Panc1 (cell line): ENCODE measurements around the gene HERC3. TPM values are rescaled to one million over a fixed set of nuclear protein-coding genes. Genes with fewer than 3 reads are reported as not detected.

ENCODE experiments used
- ATAC-seq: fragments of 200-7000 bp; cut with Tn5 transposase; 2 replicates; pipeline ENCODE4 v1.9.1; 2020; ENCODE audit warnings: mild to moderate bottlenecking, moderate library complexity
- BruUV-seq: library from RNA; stranded (reverse); fragments of 400-500 nt; replicated peaks from 2 replicates; lab custom pipeline; 2021; lab: Mats Ljungman, UMichigan
- CTCF ChIA-PET: fragments of 300-600 bp; sonication (Branson Sonifier 250); formaldehyde crosslinking; loops from one replicate; lab custom pipeline; 2022; ENCODE audit warnings: antibody characterized with exemption; lab: Charles Lee
- POLR2A ChIA-PET: fragments of 300-600 bp; sonication (Branson Sonifier 250); formaldehyde crosslinking; loops from one replicate; lab custom pipeline; 2022; ENCODE audit warnings: antibody characterized with exemption; lab: Charles Lee
- DNase-seq: peaks from one replicate; pipeline ENCODE4 v3.0.0-alpha.2; 2010; ENCODE audit warnings: low read depth, low spot score
- H3K27ac ChIP-seq: 2 replicates; pipeline ENCODE4 v1.5.1; 2011; ENCODE audit warnings: mild to moderate bottlenecking, low read length, inconsistent platforms
- H3K27me3 ChIP-seq: fragments of 200-500 bp; sonication (Bioruptor generic); 2 replicates; pipeline ENCODE4 v1.6.0; 2014; ENCODE audit warnings: low read length, inconsistent platforms; ENCODE audit not compliant: control insufficient read depth, insufficient read depth
- H3K36me3 ChIP-seq: fragments of 200-500 bp; sonication (Bioruptor generic); 2 replicates; pipeline ENCODE4 v1.5.1; 2014; ENCODE audit warnings: inconsistent platforms, mild to moderate bottlenecking, low read length, moderate library complexity; ENCODE audit not compliant: control insufficient read depth, insufficient read depth
- H3K4me1 ChIP-seq: 2 replicates; pipeline ENCODE4 v1.5.1; 2011; ENCODE audit warnings: inconsistent platforms, mild to moderate bottlenecking, low read length, moderate library complexity; ENCODE audit not compliant: control insufficient read depth, insufficient read depth
- H3K4me3 ChIP-seq, 2 experiments: 2 replicates each; pipeline ENCODE4 v1.5.1; 2011 to 2012; ENCODE audit warnings: low read depth in 2 of 2, low read length in 2 of 2, mild to moderate bottlenecking in 2 of 2, inconsistent platforms in 1 of 2, moderate library complexity in 1 of 2
- H3K9me3 ChIP-seq: fragments of 200-500 bp; sonication (Bioruptor generic); 2 replicates; pipeline ENCODE4 v1.5.1; 2014; ENCODE audit warnings: low read depth, mild to moderate bottlenecking, inconsistent platforms, low read length, moderate library complexity; ENCODE audit not compliant: control insufficient read depth, insufficient read depth
- POLR2AphosphoS5 ChIP-seq: IDR thresholded peaks from 2 replicates; pipeline ENCODE4 v1.6.1; 2012; ENCODE audit warnings: mild to moderate bottlenecking, low read depth, low read length, moderate library complexity
- SIN3A ChIP-seq: IDR thresholded peaks from 2 replicates; pipeline ENCODE4 v1.6.1; 2012; ENCODE audit warnings: low read depth, mild to moderate bottlenecking, low read length, moderate library complexity, borderline replicate concordance; ENCODE audit not compliant: insufficient read depth
- TCF7L2 ChIP-seq: IDR thresholded peaks from 2 replicates; pipeline ENCODE4 v1.6.1; 2011; ENCODE audit warnings: mild to moderate bottlenecking, low read depth, low read length, inconsistent platforms
- in situ Hi-C: cut with HindIII; loops from 2 replicates; pipeline ENCODE4 v1.10.0; 2016; ENCODE audit warnings: low sequenced_read_pairs, low pct_unique_long_range_greater_than_20kb
- intact Hi-C: fragments of 100-400 bp; cut with micrococcal nuclease; formaldehyde crosslinking; loops from one replicate; pipeline ENCODE4 v1.10.0; 2022; ENCODE audit not compliant: unreplicated experiment
- total RNA-seq: library from RNA; stranded (reverse); gene quantifications from one replicate; pipeline ENCODE4 v1.2.1, GENCODE V29; 2021; ENCODE audit not compliant: unreplicated experiment
- TF ChIP-seq, protein P1 (sequence below), 2 experiments: IDR thresholded peaks; 2 replicates each; pipeline ENCODE4 v1.6.1; 2011 to 2012; ENCODE audit warnings: low read depth in 2 of 2, control low read depth in 1 of 2, low read length in 1 of 2, mild to moderate bottlenecking in 1 of 2, moderate library complexity in 1 of 2; ENCODE audit not compliant: insufficient read depth in 1 of 2
- TF ChIP-seq, protein P2 (sequence below): fragments of 450-650 bp; IDR thresholded peaks from 2 replicates; pipeline ENCODE4 v1.5.1; 2017; ENCODE audit warnings: mild to moderate bottlenecking

The HERC3 gene
- total RNA-seq, 1 experiment from 2014 or later, result 1.1 TPM

DNA sequence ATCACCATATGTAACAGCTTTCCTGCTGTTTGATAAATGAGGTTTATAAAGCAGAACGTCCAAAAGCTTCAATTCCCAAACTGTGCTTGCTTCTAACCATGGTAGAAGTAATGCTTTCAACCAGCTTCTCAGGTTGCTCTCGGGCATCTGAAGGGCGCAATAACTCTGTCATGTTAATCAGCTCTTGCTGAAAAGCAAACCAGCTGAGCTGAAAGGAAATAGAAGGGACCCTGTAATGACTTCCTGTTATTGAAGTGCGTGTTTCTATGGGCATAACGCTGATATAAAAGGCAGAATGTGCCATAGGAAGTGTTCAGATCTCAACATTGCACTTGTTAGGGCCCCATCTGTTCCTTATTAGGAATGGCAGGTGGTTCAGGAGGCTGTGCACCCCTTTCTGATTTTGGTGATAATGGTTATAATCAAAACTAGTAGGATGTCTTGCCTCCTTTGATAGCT, 21.2 kb downstream of the HERC3 start:
- no peaks in the 10 kb centered on the region for H3K27me3 ChIP-seq
- BruUV-seq, result no TSS peak
- TF ChIP-seq, protein P1, sequence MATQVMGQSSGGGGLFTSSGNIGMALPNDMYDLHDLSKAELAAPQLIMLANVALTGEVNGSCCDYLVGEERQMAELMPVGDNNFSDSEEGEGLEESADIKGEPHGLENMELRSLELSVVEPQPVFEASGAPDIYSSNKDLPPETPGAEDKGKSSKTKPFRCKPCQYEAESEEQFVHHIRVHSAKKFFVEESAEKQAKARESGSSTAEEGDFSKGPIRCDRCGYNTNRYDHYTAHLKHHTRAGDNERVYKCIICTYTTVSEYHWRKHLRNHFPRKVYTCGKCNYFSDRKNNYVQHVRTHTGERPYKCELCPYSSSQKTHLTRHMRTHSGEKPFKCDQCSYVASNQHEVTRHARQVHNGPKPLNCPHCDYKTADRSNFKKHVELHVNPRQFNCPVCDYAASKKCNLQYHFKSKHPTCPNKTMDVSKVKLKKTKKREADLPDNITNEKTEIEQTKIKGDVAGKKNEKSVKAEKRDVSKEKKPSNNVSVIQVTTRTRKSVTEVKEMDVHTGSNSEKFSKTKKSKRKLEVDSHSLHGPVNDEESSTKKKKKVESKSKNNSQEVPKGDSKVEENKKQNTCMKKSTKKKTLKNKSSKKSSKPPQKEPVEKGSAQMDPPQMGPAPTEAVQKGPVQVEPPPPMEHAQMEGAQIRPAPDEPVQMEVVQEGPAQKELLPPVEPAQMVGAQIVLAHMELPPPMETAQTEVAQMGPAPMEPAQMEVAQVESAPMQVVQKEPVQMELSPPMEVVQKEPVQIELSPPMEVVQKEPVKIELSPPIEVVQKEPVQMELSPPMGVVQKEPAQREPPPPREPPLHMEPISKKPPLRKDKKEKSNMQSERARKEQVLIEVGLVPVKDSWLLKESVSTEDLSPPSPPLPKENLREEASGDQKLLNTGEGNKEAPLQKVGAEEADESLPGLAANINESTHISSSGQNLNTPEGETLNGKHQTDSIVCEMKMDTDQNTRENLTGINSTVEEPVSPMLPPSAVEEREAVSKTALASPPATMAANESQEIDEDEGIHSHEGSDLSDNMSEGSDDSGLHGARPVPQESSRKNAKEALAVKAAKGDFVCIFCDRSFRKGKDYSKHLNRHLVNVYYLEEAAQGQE (IDR thresholded peaks at IDR 0.05; ENCODE audit: insufficient read depth in 1 of 2, low read depth in 2 of 2, low read length in 1 of 2), result no peak
- TF ChIP-seq TCF7L2 (no peak), POLR2AphosphoS5 (no peak), SIN3A (no peak)
- TF ChIP-seq, protein P2, sequence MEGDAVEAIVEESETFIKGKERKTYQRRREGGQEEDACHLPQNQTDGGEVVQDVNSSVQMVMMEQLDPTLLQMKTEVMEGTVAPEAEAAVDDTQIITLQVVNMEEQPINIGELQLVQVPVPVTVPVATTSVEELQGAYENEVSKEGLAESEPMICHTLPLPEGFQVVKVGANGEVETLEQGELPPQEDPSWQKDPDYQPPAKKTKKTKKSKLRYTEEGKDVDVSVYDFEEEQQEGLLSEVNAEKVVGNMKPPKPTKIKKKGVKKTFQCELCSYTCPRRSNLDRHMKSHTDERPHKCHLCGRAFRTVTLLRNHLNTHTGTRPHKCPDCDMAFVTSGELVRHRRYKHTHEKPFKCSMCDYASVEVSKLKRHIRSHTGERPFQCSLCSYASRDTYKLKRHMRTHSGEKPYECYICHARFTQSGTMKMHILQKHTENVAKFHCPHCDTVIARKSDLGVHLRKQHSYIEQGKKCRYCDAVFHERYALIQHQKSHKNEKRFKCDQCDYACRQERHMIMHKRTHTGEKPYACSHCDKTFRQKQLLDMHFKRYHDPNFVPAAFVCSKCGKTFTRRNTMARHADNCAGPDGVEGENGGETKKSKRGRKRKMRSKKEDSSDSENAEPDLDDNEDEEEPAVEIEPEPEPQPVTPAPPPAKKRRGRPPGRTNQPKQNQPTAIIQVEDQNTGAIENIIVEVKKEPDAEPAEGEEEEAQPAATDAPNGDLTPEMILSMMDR, result no peak
- no peak overlapping the region for H3K4me3 ChIP-seq
- no peaks in the 10 kb centered on the region for H3K9me3 ChIP-seq
- POLR2A ChIA-PET, result no interaction called here
- no peaks in the 10 kb centered on the region for H3K36me3 ChIP-seq
- in situ Hi-C loops, result no loop called here
- DNase-seq (no peak), ATAC-seq (no peak)
- no peaks in the 10 kb centered on the region for H3K4me1 ChIP-seq
- H3K27ac ChIP-seq, result no peak overlapping the region
- intact Hi-C loops, result no loop called here
- CTCF ChIA-PET, result no interaction called here

DNA sequence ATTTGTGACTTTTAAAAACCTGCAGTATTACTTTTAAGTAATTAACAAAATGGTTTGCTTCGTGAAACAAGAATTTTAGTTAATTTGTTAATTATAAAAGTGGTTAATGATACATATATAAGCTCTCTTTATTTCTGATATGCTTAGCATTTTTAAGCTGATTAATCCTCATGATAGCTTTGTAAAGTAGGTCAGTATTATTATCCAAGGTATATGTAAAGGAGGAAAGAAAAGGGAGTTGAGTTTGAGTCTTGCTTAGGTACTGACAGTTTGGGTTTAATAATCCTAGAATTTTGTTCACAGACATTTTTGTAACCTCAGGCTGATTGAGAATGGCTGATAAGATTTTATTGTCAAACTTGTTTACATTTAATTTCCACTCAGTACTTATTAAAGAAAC, 21.8 kb downstream of the HERC3 start:
- no peak for ATAC-seq
- ChIA-PET CTCF (no interaction called here), POLR2A (no interaction called here)
- intact Hi-C loops, result no loop called here
- no TSS peak for BruUV-seq
- DNase-seq, result no peak
- H3K27ac ChIP-seq, result no peak overlapping the region
- TF ChIP-seq, protein P1 (IDR thresholded peaks at IDR 0.05; ENCODE audit: insufficient read depth in 1 of 2, low read depth in 2 of 2, low read length in 1 of 2), result no peak
- no peaks in the 10 kb centered on the region for H3K36me3 ChIP-seq
- H3K9me3 ChIP-seq, result no peaks in the 10 kb centered on the region
- in situ Hi-C loops, result no loop called here
- no peaks in the 10 kb centered on the region for H3K4me1 ChIP-seq
- H3K4me3 ChIP-seq, result no peak overlapping the region
- no peaks in the 10 kb centered on the region for H3K27me3 ChIP-seq
